ENCODE measurements around the gene HES3.

Gene HES3

GRCh38 chr1:6246497-6247467, 2.8 kb downstream of the HES3 start:
- peak; percentile 90 for DNase-seq

DNA sequence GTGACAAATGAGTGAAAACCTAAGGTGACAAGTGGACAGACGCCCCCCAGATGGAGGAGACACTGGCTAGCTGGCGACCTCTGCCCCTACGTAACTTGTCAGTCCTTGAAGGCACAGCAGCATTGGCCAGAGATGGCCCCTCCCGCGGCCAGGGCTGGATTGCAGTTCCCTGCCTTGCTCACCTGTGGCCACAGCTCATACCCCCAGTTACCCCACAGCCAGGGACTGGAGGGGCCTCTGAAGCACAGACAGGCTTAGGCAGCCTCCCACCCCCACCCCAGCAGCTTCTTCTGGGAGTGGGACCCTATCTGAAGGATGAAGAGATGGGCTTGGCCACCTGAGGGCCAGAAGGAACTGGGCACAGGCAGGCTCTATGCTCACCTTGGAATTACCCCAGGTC, 3.7 kb downstream of the HES3 start:
- DNase-seq: no peak

- DNase-seq: no peak
These were observed 4.3 kb downstream of the HES3 start for GRCh38 chr1:6248161-6248776.

DNA sequence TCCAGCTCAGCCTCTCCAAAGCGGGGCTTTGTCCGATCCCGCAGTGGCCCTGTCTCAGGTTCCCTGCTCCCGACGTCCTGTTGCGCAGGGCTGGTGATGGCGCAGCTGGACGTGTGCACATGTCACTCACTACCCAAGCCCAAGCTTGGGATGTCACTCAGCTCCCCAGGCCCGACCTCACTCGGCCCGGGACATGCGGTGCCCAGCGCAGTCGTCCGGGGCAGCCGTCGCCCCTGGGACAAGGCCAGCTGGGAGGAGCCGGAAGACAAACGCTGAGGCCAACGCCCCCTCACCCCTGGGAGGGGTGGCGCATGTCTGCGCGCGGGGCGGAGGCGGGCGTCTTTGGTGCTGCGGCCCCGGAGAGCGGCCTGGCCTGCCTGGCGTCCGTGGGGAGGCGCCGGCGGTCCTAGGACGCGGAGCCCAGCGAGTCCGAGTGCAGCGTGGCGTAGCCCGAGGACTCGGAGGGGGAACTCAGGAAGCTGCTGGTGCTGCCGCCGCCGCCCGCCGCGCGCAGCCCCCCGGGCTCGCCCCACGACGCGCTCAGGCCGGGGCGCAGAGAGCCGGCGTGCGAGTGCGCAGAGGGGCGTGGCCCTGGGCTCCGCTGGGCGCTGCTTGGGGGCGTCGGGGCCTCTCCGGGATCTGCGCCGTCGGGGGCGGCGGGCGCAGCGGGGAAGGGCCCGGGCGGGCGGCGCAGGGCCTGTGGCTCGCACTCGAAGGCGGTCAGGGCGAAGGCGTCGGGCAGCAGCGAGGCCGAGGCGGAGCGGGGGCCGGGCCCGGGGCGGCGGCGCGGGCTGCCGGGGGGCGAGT, 5.2 kb downstream of the HES3 start:
- no peak for DNase-seq

DNA sequence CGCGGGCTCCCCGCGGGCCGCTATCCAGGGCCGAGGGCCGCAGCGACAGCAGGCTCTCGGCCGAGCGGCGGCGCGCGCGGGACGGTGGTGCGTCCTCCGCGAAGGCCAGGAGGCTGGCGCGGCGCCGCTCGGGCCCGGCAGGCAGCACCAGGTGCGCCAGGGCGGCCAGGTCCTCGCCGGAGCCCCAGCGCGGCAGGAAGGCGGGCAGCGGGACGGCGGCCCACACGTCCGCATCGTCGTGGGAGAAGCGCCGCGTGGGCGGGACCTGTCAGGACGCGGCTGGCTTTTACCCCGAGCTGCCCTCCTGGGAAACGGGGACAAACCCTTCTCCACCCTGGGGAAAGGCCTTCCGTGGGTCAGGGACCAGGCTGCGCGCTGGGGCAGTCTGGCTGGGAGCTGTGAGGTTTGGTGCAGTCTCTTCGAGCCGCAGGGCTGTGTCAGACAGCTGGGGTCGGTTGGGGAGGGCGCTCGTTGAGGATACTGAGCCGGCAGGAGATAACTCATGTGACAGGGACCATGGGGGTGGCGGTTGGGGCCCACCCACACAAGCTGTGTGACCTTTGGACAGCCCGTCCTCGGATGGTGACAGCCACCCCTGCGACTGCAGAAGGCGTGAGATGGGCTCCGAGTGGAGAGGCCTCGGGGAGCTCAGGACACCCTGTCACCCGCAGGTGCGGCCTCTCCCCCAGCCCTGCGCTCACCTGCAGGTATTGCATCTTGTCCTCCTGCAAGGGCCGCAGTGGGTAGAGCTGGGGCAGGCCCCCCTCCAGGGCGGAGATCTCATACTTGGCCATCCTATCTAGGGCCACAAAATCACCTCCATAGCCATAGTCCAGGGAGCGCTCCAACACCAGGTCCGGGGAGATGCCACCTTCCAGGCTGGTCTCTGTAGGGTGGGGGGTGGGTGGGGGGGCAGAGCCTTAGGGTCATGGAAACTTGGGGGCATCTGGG, 6.0 kb downstream of the HES3 start:
- no peak for DNase-seq

DNA sequence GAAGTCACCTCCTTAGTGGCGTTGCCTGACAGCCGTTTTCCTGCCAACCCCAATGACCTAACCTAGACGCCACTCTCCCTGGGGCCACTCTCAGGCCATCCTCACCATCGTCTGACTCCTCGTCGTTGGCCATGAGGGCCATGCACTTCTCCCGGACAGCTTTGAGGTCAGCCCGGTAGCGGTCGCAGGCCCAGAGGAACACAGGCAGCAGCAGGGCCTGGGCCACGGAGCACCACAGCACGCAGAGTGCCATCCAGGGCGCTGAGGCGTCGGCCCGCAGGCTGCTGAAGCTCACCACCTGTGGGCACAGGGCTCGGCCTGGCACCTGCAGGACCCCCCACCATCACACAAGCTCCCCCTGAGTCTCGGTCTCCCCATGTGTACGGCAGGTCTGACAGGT, 7.3 kb downstream of the HES3 start:
- DNase-seq: no peak

GRCh38 chr1:6251681-6252373, 7.8 kb downstream of the HES3 start:
- no peak for DNase-seq

DNA sequence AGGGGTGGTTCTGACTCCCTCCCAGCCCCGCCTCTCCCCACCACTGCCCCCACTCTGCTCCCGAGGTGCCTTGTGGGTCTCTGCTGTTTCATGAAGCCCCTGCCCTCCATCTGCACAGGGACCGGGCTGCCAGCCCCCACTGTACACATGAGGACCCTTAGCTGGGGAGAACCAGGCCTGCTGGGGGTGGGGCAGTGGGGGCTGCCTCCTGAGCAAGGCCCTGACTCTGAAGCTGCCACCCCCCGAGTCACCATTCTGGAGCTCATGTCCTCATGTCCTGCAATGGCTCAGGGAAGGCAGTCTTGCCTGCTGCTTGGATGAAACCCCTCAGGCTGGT, 8.4 kb downstream of the HES3 start:
- DNase-seq: no peak

DNA sequence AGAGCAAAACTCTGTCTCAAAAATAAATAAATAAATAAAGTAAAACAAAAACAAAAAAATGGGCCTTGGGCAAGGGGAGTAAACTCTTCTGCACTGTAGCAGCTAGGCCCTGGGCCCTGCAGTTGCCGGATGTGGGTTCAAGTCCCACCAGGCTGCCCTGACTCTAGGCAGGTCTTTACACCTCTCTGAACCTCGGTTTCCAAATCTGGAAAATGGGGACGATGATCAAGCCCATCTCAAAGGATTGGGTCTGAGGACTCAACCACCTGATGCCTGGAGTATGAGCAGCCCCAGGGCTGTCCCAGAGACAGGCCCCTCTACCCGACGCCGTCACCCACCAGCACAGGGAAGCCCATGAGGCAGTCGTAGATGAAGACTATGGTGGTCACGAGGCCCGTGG, 9.4 kb downstream of the HES3 start:
- DNase-seq: no peak

- DNase-seq: no peak
These were observed 10.7 kb downstream of the HES3 start for GRCh38 chr1:6254691-6255090.

DNA sequence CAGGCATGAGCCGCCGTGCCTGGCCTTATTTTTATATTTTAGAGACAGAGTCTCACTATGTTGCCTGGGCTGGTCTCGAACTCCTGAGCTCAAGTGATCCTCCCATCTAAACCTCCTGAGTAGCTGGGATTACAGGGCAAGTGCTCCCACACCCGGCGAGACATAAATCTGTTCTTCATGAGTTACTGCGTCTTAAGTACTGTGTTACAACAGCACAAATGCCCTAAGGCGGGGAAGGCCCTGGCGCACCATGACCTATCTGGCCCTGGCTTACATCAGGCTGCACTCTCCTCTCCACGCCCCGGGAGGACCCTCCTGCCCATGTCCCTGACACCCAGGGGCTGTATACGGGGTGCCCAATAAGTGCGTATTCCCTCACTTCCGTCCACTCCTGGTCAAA, 12.7 kb downstream of the HES3 start:
- no peak for DNase-seq

- DNase-seq: no peak
These were observed 13.6 kb downstream of the HES3 start for GRCh38 chr1:6257541-6258069.

DNA sequence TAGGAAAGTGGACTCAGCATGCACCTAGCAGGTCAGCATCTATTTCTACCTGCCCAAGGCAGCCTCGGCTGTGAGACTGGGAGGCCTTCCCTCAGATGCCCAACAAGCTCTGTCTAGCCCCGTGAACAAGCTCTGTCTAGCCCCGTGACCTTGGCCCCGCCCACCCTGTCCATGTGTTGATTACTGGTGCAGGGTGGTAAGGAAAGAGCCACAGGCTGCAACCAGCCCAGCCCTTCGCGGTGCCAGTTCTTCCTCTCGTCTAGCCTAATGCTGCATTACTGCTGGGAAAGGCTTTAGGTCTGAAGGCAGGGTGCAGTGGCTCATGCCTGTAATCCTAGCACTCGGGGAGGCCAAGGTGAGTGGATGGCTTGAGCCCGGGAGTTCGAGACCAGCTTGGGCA, 14.7 kb downstream of the HES3 start:
- DNase-seq: no peak

DNA sequence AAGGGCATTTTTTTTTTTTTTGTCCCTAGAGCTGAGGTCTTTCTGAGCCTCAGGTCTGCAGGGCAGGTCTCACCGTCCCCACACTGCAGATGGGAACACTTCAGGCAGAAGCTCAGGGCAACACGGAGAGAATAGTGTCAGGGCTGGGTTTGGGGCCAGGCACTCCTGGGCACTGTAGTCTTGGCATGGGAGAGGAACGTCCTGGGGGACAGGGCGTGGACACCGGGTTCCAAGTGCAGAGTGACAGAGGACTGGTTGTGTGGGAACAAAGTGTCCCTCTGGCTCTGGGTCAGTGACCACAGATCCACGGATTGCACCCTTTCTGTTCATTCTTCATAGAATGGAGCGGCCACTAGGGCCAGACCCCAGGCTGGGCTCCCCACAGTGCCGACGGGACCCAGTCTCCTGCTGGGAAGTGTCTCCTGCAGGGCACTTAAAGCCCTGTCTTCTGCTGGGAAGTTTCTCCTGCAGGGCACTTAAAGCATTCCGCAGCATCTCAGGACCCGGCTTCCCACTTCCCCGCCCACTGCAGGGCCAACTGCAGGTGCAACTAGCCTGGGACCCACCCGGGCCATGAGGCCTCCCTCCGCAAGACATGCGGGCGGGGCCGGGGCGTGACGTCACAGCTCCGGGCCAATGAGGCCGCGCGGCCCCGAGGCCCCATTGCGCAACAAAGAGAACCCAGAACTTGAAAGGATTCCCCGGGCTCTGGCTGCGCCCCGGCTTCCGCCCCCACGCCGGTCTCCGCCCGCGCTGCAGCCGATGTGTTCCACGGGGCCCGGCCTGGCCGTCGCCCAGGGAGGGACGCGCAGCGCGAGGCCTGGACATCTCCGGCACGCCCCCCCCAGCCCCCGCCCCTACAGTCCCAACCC, 15.7 kb downstream of the HES3 start:
- DNase-seq: peak; percentile 81

- DNase-seq: no peak
These were observed 16.5 kb downstream of the HES3 start for GRCh38 chr1:6260433-6260934.

- DNase-seq: no peak
These were observed 17.1 kb downstream of the HES3 start, which contains the start of gene GPR153 for GRCh38 chr1:6260961-6261614. TSS of gene GPR153 (minus strand) at chr1:6261098. CDS start at chr1:6254905, 6,193 bp downstream.

- DNase-seq: no peak
These were observed 17.6 kb downstream of the HES3 start for GRCh38 chr1:6261615-6261995.

DNA sequence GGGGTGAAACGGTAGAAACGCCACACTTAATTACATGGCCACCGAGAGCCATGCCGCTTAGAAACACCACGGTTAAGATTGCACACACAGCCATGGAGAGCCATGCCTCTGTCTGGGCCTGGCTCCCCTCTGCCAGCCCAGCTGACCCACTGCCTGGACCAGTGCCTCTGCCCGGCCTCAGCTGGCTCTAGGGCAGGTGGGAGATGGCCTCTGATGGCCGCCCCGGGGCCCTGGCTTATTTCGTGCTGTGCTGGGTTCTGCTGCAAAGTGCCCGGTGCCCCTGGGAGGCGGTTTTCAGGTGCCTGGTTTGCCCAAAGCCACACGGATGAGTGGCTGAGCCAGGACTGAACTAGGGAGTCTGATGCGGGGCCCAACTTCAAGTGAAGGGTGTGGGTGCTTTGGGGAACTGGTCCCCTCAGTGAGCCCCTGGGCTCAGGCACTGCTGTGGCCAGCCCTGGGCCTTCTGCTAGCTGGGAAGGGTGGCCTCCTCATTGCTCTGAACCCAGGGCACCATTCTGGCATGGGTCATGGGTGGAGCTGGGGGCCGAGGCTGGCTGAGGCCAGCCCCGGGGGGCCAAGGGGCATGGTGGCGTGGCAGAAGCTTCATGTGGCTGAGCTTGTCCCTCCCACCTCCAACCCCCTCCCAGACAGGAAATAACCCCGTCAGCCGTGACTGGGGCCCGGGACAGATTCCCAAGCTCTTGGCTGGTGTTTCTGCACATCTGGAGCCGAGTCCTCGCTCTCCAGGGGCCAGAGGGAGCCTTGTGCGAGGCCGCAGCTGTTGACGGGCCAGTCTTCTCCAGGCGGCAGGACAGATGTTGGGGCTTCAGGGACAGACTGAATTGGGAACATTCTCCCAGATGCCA, 18.8 kb downstream of the HES3 start:
- DNase-seq: no peak

DNA sequence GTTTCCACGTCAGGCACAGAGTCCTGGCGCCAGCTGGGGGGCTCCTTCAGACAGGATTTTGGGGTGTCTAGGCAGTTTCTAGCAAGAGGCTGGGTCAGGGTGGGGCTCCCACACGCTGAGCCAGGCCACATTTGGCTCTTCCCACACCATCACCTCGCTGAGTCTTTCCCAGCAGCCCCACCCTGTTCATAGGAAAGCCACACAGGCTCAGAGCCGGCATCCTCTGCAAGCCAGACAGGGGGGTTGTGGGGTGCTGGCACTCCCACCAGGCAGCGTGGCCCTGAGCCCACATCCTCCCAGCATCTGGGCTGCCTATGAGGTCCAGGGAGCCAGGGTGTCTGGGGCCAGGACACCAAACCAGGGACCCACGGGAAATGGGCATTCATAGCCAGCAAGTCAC, 19.7 kb downstream of the HES3 start:
- DNase-seq: no peak

Data from islet precursor cell (in vitro differentiated cells).